ENCODE measurements around the gene REC8. TPM values are rescaled to one million over a fixed set of nuclear protein-coding genes. Genes with fewer than 3 reads are reported as not detected.
"Not testable (repeated sequence)": the region's sequence is repeated elsewhere in the genome, so short reads cannot be mapped to it uniquely, and the experiment has no call there.

Gene REC8
- total RNA-seq, 1 experiment from 2014 or later = 8.4 TPM

DNA sequence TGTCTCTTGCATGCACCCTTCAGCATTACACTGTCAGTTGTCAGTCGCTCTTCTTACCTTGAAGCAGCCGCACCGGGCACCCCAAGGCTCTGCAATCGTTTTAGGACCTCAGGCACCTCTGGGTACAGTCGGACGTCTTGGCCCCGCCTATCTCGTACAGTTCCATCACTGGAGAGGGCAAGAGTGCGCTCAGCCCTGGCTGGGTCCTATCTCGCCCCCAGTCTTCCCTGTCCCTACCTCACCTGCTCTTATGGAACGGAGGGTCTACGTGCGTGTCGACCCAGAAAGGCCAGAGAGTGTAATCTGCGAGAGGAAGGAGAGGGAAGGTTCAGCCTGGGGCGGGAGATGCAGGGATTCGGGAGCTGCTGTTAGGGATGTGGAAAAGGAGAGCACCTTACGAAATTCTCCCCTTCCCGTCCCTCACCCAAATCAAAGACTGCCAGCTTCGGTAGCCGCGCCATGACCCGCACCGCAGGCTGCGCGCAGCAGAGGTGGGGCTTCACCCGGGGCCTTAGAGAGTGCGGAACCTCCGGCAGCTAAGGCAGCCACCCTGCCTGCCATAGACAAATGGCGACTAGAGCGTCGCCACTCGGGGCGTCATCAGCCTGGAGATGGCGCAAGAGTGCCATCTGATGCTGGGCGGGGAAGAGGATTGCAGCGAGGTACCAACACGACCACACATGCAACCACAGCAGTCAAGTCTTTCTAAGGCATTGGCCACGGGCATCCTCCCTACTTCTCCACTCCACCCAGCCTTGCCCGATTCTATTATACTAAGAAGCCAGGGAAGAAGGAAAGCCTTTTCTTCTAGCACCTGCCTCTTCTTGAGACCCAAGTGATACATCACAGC lies 43.8 kb downstream of the REC8 start, which contains the start of gene MDP1:
Gene MDP1 (minus strand): TSS at position 572 of the 850 bp plus-strand sequence. CDS start 111 bp downstream, at position 461.
- Histone ChIP-seq H3K27ac (ENCODE audit: low read depth, low read length, poor library complexity, severe bottlenecking) (peak within 1 kb of the TSS; percentile 86), H3K4me3 (ENCODE audit: low read depth, low read length, poor library complexity, severe bottlenecking) (peak within 1 kb of the TSS; percentile 93), H3K4me1 (ENCODE audit: insufficient read depth, low read length, poor library complexity, severe bottlenecking) (peaks cover 9% of the 10 kb centered on the region), H3K36me3 (ENCODE audit: insufficient read depth, low read length, poor library complexity, severe bottlenecking) (peaks cover 12% of the 10 kb centered on the region), H3K9me3 (ENCODE audit: low read depth, low read length, poor library complexity, severe bottlenecking) (no peaks in the 10 kb centered on the region), H3K27me3 (replicated peaks; ENCODE audit: insufficient read depth, low read depth, low read length, poor library complexity) (no peaks in the 10 kb centered on the region)
- CTCF ChIA-PET = interaction anchor here (1.0 to 1.2 kb wide), 2 partner anchors 82 to 92 kb away, joined by 4 to 6 read pairs; partner anchors contain the start of gene CIDEB
- intact Hi-C loops (cut with micrococcal nuclease; ENCODE audit: unreplicated experiment) = no loop called here
- peak; percentile 93 for DNase-seq (ENCODE audit: low spot score)
- no TSS peak for BruUV-seq (replicated peaks)
- TF ChIP-seq EZH2 (IDR thresholded peaks at IDR 0.05; ENCODE audit: borderline replicate concordance, low read depth, low read length, poor library complexity, severe bottlenecking) = no peak
- TF ChIP-seq, protein P1, sequence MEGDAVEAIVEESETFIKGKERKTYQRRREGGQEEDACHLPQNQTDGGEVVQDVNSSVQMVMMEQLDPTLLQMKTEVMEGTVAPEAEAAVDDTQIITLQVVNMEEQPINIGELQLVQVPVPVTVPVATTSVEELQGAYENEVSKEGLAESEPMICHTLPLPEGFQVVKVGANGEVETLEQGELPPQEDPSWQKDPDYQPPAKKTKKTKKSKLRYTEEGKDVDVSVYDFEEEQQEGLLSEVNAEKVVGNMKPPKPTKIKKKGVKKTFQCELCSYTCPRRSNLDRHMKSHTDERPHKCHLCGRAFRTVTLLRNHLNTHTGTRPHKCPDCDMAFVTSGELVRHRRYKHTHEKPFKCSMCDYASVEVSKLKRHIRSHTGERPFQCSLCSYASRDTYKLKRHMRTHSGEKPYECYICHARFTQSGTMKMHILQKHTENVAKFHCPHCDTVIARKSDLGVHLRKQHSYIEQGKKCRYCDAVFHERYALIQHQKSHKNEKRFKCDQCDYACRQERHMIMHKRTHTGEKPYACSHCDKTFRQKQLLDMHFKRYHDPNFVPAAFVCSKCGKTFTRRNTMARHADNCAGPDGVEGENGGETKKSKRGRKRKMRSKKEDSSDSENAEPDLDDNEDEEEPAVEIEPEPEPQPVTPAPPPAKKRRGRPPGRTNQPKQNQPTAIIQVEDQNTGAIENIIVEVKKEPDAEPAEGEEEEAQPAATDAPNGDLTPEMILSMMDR (conservative IDR thresholded peaks at IDR 0.05; ENCODE audit: low read depth, low read length) = peak; percentile 77
- POLR2A ChIA-PET (ENCODE audit: low non-redundant PET) = interaction anchor here (0.5 kb wide), 1 partner anchor 185 kb away, joined by 3 read pairs; no protein-coding TSS in a partner anchor

DNA sequence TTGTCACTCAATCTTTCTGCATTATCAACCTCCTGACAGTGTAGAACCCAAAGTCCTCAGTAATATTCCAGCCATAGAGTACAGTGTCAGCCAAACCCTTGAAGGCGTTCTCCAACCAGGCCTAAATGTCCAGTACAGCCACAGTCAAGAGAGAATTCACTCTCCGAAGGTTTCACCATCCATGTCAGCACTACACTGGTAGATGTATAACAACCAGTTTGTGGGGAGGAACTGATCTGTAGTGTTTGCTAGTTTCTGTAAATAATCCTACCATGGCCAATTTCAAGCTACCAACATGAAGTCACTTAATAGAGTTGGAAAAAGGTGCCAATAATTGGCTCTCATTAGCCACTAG lies 44.4 kb downstream of the REC8 start:
- POLR2A ChIA-PET (ENCODE audit: low non-redundant PET) = no interaction called here
- Histone ChIP-seq H3K27ac (ENCODE audit: low read depth, low read length, poor library complexity, severe bottlenecking) (peak overlapping the region; percentile 40), H3K4me3 (ENCODE audit: low read depth, low read length, poor library complexity, severe bottlenecking) (peak overlapping the region; percentile 93)

DNA sequence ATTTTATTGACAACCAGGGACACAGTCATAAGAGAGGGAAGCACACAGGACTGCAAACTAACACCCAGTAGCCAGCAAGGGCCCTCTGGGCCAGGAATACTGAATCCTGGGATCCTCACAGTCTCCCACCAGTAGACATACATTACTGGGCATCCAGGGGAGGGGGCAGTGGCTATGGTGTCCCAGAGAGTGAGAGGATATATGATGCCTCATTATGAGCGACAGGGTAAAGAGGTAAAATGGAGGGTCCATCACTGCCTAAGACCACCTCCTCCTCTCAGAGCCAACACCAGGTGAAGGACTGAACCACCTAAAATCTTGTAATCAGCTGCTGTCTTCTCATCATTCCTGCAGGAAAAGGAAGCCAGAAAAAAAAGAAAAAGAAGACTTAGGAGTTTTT lies 45.0 kb downstream of the REC8 start:
- H3K4me3 ChIP-seq (ENCODE audit: low read depth, low read length, poor library complexity, severe bottlenecking); H3K36me3 ChIP-seq (ENCODE audit: insufficient read depth, low read length, poor library complexity, severe bottlenecking); CTCF ChIA-PET; DNase-seq (ENCODE audit: low spot score); H3K4me1 ChIP-seq (ENCODE audit: insufficient read depth, low read length, poor library complexity, severe bottlenecking); H3K27me3 ChIP-seq (replicated peaks; ENCODE audit: insufficient read depth, low read depth, low read length, poor library complexity); POLR2A ChIA-PET (ENCODE audit: low non-redundant PET); H3K9me3 ChIP-seq (ENCODE audit: low read depth, low read length, poor library complexity, severe bottlenecking); BruUV-seq (replicated peaks); intact Hi-C loops (cut with micrococcal nuclease; ENCODE audit: unreplicated experiment): not testable (repeated sequence)
- H3K27ac ChIP-seq (ENCODE audit: low read depth, low read length, poor library complexity, severe bottlenecking) = peak overlapping the region; percentile 40

More for the DNA sequence above, 44.4 kb downstream of the REC8 start:
- BruUV-seq (replicated peaks) = no TSS peak
- intact Hi-C loops (cut with micrococcal nuclease; ENCODE audit: unreplicated experiment) = no loop called here
- peaks cover 9% of the 10 kb centered on the region for H3K4me1 ChIP-seq (ENCODE audit: insufficient read depth, low read length, poor library complexity, severe bottlenecking)
- no peaks in the 10 kb centered on the region for H3K9me3 ChIP-seq (ENCODE audit: low read depth, low read length, poor library complexity, severe bottlenecking)
- peaks cover 10% of the 10 kb centered on the region for H3K36me3 ChIP-seq (ENCODE audit: insufficient read depth, low read length, poor library complexity, severe bottlenecking)
- H3K27me3 ChIP-seq (replicated peaks; ENCODE audit: insufficient read depth, low read depth, low read length, poor library complexity) = no peaks in the 10 kb centered on the region
- DNase-seq (ENCODE audit: low spot score) = no peak
- TF ChIP-seq, protein P1 (conservative IDR thresholded peaks at IDR 0.05; ENCODE audit: low read depth, low read length) = no peak
- no peak for TF ChIP-seq EZH2 (IDR thresholded peaks at IDR 0.05; ENCODE audit: borderline replicate concordance, low read depth, low read length, poor library complexity, severe bottlenecking)
- CTCF ChIA-PET = interaction anchor here (1.0 to 1.2 kb wide), 2 partner anchors 81 to 92 kb away, joined by 4 to 6 read pairs; partner anchors contain the start of gene CIDEB
